Coronary artery (tissue), 2 donors: ENCODE data around the gene CHST7.

Experiments
- DNase-seq: peaks from one replicate; pipeline ENCODE4 v3.0.0-alpha.2; 2017; ENCODE audit warnings: low spot score
- H3K27ac ChIP-seq, 2 donors: fragments of 200-600 bp; sonication (generic); one replicate each; pipeline ENCODE4 v1.5.1; 2016 to 2019
- H3K4me3 ChIP-seq: fragments of 200-600 bp; sonication (generic); 2 replicates; pipeline ENCODE4 v1.5.1; 2016; ENCODE audit warnings: mild to moderate bottlenecking, moderate library complexity
- TF ChIP-seq, protein P1 (sequence below): fragments of 200-600 bp; sonication (generic); IDR thresholded peaks from one replicate; pipeline ENCODE4 v1.5.1; 2019; ENCODE audit warnings: antibody characterized with exemption

CHST7 gene

DNA sequence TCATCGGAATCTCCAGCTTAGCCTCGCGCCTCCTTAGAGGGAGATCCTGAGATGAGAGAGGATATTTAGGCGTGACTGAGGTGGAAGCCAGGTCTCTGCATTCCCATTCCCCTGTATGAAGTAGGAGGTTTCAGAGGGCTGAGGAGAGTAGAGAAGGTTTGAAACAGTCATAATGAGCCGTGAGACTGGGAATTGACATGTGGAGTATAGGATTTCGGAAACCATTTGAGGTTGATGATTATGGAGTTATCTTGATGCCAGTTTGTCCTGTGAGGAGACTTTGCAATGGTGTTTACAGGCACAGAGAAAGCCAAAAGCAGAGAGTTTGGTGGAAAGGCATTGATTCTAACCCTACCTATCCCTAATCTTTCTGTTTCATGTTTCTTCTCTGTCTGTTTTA is 2.0 kb downstream of the CHST7 start:
- DNase-seq: no peak
- Histone ChIP-seq H3K27ac (peak overlapping the region in 1 of 2 donors; percentile 75), H3K4me3 (peak overlapping the region; percentile 81)
- TF ChIP-seq, protein P1, sequence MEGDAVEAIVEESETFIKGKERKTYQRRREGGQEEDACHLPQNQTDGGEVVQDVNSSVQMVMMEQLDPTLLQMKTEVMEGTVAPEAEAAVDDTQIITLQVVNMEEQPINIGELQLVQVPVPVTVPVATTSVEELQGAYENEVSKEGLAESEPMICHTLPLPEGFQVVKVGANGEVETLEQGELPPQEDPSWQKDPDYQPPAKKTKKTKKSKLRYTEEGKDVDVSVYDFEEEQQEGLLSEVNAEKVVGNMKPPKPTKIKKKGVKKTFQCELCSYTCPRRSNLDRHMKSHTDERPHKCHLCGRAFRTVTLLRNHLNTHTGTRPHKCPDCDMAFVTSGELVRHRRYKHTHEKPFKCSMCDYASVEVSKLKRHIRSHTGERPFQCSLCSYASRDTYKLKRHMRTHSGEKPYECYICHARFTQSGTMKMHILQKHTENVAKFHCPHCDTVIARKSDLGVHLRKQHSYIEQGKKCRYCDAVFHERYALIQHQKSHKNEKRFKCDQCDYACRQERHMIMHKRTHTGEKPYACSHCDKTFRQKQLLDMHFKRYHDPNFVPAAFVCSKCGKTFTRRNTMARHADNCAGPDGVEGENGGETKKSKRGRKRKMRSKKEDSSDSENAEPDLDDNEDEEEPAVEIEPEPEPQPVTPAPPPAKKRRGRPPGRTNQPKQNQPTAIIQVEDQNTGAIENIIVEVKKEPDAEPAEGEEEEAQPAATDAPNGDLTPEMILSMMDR: no peak

DNA sequence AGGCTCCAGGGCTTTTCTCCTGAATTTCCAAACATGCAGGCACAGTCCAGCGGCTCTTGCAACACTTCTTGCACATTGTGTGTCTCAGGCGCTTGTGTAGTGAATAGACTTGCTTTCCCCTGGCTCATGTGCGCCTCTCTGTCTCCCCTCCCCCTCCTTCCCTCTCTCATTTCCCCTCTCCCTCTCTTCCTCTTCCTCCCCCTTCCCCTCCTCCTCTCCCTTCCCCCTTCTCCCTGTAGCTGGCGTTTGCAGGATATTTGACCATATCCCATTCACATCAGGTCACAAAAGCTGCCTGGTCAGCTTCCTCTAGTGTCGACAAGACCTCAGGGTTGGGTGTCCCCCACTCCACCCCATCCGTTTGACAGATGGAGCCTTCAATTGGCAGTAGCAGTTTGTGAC is 2.4 kb downstream of the CHST7 start:
- Histone ChIP-seq H3K4me3 (peak overlapping the region; percentile 81), H3K27ac (peak overlapping the region in 1 of 2 donors; percentile 75)
- TF ChIP-seq, protein P1: no peak
- no peak for DNase-seq

DNA sequence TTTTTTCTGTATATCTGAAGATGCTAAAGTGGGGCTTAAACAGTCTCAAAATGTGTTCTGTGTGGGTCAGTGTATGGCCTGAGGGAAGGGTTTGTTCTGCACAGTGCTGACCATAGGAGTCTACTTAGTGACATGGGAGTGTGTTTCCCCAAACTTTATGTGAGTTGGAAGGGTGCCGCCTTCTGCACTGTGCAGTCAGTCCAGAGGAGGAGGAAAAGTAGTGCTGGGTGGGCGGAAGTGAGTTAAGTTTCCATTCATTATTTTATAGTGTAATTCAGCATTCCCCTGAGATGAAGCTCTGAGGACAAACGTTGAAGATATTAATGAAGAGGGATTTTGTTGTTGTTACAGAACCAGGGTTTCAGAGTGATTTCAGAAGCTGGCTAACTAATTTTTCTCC is 2.9 kb downstream of the CHST7 start:
- Histone ChIP-seq H3K27ac (peak overlapping the region in 1 of 2 donors; percentile 75), H3K4me3 (peak overlapping the region; percentile 81)
- TF ChIP-seq, protein P1: no peak
- no peak for DNase-seq

DNA sequence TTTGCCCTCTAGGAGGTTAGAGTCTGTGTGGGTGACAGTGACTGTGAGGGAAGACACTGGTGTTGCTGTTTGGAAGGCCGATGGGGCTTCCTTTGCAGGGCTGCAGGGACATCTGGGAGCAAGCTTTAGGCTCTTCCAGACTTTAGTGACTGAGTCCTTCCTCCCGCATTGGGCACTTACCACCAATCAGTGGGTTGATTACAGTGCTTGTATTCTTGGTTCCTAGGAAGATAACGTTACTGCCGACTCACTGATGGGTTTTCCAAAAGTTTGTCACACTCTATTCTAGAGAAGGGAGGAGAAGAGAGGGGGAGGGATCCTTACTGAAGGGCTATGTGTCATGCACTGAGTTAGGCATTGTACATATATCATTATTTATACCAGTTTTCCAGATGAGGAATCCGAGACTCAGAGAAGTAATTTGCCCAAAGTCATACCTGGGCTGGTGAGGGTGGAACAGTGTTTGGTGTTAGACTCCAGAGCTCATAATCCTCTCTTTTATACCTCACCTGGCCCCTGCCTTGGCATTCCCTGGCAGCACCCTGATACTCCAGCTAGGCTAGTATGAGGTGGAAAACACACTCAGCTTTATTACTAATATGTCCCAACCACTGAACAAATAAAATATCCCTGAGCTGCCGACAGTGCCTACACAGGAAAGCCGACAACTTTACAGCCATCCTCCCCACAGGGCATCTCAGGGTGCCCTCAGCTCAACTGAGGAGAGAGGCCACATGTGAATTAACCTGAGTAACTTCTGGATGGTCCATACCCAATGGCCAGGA is 3.8 kb downstream of the CHST7 start:
- TF ChIP-seq, protein P1: no peak
- peak overlapping the region in 1 of 2 donors; percentile 60 for H3K27ac ChIP-seq
- H3K4me3 ChIP-seq: peak overlapping the region; percentile 81
- DNase-seq: no peak

DNA sequence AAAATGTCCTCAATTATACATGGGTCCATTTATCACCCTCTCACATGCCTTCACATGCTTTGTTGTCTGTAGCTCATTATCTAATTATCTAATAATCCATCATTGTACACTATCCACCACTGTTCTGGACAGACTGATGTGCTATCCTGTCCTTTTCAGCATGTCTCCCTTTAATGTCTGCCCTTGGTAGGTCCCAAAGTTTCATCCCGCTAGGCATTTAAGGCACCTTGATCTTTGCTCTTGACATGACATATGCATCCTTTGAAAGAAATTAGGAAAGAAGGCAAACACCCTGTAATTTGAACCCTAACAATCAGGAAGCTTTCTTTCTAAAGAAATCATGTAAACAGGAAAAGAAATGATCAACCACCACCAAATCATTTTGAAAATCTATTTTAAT is 5.7 kb downstream of the CHST7 start:
- H3K4me3 ChIP-seq: no peak overlapping the region
- H3K27ac ChIP-seq: no peak overlapping the region
- TF ChIP-seq, protein P1: no peak
- DNase-seq: no peak

DNA sequence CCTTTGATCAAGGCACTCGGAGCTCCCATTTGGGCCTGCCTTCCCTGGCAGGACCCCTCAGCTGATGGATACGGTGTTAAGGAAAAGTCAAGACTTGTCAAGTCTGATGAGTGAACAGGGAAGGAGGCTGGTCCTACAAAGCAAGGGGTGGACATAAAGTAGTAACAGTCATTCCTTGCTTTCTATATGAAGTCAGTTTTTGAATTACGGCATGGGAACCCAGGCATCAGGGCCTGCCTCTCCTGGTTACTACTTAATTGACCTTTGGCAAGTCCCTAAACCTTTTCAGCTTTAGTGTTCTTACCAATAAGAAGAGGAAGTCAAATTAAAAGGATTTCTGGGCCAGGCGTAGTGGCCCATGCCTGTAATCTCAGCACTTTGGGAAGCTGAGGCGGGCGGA is 7.0 kb downstream of the CHST7 start:
- Histone ChIP-seq H3K27ac (no peak overlapping the region), H3K4me3 (no peak overlapping the region)
- DNase-seq: no peak
- TF ChIP-seq, protein P1: no peak

DNA sequence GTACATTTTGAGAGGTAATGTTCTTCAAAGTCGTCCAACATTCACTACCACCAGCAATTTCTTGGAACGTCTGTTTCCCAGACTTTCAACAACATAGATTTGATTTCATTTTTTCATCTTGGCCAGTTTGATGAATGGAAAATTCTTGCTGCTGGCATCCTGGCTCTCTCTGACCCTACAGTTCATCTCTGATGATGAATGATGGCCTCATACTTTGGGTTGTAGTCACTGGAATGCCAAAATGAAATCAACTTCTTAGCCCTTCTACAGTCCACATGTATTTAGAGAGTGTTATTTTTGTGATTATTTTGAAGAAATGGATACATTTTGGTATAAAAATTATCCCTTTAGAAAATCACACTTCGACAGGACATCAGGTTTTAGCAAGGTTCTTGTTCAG is 8.8 kb downstream of the CHST7 start:
- no peak for DNase-seq
- Histone ChIP-seq H3K4me3 (peak overlapping the region; percentile 12), H3K27ac (peak overlapping the region; percentile 64 to 79)
- TF ChIP-seq, protein P1: no peak
